Measurements from ENCODE around the gene TMEM41A.

- TF ChIP-seq CTCF (IDR thresholded peaks at IDR 0.05) (no peak), EP300 (IDR thresholded peaks at IDR 0.05) (no peak)
Measured at GRCh38 chr3:185444329-185444728, 54.5 kb downstream of the TMEM41A start.

All from sigmoid colon (tissue), 4 donors.